Ishikawa (cell line): ENCODE results near the gene ASTN2.

Experiments used
- CEBPB ChIP-seq: IDR thresholded peaks from 2 replicates; pipeline ENCODE4 v1.6.1; 2012
- CREB1 ChIP-seq: IDR thresholded peaks from 2 replicates; pipeline ENCODE4 v1.6.1; 2012; ENCODE audit warnings: low read depth
- EGR1 ChIP-seq: IDR thresholded peaks from 2 replicates; pipeline ENCODE4 v1.6.1; 2012
- EP300 ChIP-seq: IDR thresholded peaks from 2 replicates; pipeline ENCODE4 v1.6.1; 2012; ENCODE audit warnings: borderline replicate concordance
- FOXM1 ChIP-seq: IDR thresholded peaks from 2 replicates; pipeline ENCODE4 v1.6.1; 2012; ENCODE audit warnings: low read depth, borderline replicate concordance
- MAX ChIP-seq: IDR thresholded peaks from 2 replicates; pipeline ENCODE4 v1.6.1; 2012
- NFIC ChIP-seq: IDR thresholded peaks from 2 replicates; pipeline ENCODE4 v1.6.1; 2012
- RAD21 ChIP-seq: IDR thresholded peaks from 2 replicates; pipeline ENCODE4 v1.6.1; 2012; ENCODE audit warnings: low read depth
- REST ChIP-seq: IDR thresholded peaks from 2 replicates; pipeline ENCODE4 v1.6.1; 2012; ENCODE audit warnings: low read depth, mild to moderate bottlenecking
- TAF1 ChIP-seq: IDR thresholded peaks from 2 replicates; pipeline ENCODE4 v1.6.1; 2012; ENCODE audit warnings: low read depth, mild to moderate bottlenecking
- USF1 ChIP-seq: IDR thresholded peaks from 2 replicates; pipeline ENCODE4 v1.6.1; 2012
- YY1 ChIP-seq: IDR thresholded peaks from 2 replicates; pipeline ENCODE4 v1.6.1; 2012; ENCODE audit warnings: low read depth
- ZBTB7A ChIP-seq: IDR thresholded peaks from 2 replicates; pipeline ENCODE4 v1.6.1; 2012; ENCODE audit warnings: low read depth

- TF ChIP-seq EP300 = no peak
- TF ChIP-seq RAD21 = no peak
- TF ChIP-seq NFIC = no peak
- TF ChIP-seq CREB1 = no peak
- no peak for TF ChIP-seq REST
- TF ChIP-seq CEBPB = no peak
- TF ChIP-seq USF1 = no peak
- no peak for TF ChIP-seq EGR1
- no peak for TF ChIP-seq TAF1
- no peak for TF ChIP-seq MAX
- no peak for TF ChIP-seq YY1
- TF ChIP-seq FOXM1 = no peak
- no peak for TF ChIP-seq ZBTB7A
These were observed 966.4 kb downstream of the ASTN2 start for GRCh38 chr9:116448431-116448830.
